GM19372 (cell line): ENCODE data around the gene UBR3.
A peak's percentile ranks its signal among the peaks of the same experiment; 100 is the strongest.
"Not testable (repeated sequence)": the region's sequence is repeated elsewhere in the genome, so short reads cannot be mapped to it uniquely, and the experiment has no call there.

Experiments used
- ATAC-seq: cut with Tn5 transposase; IDR thresholded peaks from one replicate; pipeline ENCODE4 v1.9.1; 2021; ENCODE audit warnings: mild to moderate bottlenecking, low read depth, moderate library complexity; ENCODE audit not compliant: unreplicated experiment

Gene UBR3, protein sequence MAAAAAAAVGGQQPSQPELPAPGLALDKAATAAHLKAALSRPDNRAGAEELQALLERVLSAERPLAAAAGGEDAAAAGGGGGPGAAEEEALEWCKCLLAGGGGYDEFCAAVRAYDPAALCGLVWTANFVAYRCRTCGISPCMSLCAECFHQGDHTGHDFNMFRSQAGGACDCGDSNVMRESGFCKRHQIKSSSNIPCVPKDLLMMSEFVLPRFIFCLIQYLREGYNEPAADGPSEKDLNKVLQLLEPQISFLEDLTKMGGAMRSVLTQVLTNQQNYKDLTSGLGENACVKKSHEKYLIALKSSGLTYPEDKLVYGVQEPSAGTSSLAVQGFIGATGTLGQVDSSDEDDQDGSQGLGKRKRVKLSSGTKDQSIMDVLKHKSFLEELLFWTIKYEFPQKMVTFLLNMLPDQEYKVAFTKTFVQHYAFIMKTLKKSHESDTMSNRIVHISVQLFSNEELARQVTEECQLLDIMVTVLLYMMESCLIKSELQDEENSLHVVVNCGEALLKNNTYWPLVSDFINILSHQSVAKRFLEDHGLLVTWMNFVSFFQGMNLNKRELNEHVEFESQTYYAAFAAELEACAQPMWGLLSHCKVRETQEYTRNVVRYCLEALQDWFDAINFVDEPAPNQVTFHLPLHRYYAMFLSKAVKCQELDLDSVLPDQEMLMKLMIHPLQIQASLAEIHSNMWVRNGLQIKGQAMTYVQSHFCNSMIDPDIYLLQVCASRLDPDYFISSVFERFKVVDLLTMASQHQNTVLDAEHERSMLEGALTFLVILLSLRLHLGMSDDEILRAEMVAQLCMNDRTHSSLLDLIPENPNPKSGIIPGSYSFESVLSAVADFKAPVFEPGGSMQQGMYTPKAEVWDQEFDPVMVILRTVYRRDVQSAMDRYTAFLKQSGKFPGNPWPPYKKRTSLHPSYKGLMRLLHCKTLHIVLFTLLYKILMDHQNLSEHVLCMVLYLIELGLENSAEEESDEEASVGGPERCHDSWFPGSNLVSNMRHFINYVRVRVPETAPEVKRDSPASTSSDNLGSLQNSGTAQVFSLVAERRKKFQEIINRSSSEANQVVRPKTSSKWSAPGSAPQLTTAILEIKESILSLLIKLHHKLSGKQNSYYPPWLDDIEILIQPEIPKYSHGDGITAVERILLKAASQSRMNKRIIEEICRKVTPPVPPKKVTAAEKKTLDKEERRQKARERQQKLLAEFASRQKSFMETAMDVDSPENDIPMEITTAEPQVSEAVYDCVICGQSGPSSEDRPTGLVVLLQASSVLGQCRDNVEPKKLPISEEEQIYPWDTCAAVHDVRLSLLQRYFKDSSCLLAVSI (N-terminal part only)

DNA sequence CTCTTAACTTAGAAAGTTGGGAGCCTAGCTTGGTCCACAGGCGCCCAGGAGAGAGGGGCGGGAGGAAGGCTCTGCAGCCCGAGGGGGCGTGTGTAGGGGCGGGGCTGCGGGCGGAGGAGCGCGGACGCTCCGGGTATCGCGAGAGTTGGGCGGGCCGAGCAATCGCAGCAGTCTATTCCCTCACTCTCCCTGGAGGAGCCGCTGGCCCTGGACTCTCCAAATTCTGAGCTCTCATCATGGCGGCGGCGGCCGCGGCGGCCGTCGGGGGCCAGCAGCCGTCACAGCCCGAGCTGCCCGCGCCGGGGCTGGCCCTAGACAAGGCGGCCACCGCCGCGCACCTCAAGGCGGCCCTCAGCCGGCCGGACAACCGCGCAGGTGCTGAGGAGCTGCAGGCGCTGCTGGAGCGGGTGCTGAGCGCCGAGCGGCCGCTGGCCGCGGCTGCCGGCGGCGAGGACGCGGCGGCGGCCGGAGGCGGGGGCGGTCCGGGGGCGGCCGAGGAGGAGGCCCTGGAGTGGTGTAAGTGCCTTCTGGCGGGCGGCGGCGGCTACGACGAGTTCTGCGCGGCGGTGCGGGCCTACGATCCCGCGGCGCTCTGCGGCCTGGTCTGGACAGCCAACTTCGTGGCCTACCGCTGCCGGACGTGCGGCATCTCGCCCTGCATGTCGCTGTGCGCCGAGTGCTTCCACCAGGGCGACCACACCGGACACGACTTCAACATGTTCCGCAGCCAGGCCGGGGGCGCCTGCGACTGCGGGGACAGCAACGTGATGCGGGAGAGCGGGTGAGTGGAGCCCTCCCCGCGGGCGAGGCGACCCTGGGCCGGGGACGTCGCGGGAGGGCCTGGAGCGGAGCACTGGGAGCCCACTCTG is at the start of gene UBR3:
TSS of gene UBR3 (plus strand) at position 183 of the 869 bp plus-strand sequence. CDS start at position 237, 54 bp downstream.
- peak; percentile 70 for ATAC-seq

DNA sequence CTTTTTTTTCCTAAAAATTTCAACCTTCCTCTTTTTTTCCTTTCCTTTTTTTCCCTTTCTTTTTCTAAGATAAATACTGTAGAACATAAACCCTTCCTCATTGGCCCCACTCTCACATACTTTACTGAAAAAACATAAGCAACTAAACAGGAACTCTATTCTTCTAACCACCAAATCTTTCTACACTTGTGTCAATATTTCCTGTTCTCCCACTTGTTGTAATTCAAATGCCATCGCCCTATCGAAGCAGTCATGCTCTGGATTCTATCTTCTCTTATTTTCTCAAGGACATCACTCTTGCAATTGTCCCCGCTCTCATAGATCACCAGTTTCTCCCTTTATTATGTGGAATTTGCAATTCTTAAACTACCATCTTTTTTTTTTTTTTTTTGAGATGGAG is 48.8 kb upstream of the UBR3 start:
- ATAC-seq, result no peak

DNA sequence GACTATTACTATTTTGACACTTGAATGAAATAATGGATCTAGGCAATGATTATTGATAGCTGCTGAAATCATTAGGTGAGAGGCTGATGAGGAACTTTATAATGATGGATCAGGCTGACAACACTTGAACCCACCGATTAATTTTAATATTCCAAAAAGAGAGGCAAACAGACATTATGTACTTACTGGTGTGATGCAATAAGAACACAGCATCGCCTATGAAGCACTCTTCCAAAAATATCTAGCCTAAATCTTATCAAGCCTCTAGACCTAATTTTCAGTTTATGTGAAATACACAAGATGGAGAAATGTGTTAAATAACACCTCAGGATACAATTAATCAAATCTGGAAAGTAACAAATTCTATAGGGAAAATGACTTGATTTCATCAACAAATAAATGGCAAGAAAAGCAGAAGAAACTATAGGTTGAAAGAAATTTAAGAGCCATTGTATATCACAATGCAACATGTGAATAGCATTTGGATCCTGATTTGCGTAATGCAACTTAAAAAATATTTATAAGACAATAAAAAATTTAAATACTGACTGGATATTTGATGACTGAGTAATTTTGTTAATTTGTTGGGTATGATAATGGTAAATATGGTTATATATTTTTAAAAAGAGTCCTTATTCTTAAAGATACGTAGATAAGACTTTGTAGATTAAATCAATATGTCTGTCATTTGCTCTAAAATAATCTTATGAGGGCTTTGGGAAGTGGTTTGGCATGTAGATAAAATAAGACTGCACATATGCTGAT is 45.8 kb upstream of the UBR3 start:
- ATAC-seq, result no peak

DNA sequence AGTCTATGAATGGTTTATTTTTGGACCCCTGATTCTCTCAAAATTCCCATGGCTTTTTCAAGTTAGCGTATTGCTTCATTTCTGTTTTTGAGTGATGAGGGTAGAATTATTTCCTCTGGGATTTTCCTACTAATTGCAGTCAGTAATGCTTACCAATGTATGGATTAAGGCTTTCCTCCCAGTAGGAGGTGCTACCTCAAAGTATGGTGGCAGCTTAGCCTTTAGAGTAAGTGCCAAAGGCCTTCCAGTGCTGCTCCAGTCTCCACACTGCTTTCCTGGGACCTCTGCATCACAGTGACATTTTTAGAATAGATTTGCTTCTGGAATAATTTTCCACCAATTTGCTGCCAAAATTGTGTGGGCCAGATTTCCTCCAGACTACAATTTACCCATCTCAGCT is 44.7 kb upstream of the UBR3 start:
- ATAC-seq, result no peak

DNA sequence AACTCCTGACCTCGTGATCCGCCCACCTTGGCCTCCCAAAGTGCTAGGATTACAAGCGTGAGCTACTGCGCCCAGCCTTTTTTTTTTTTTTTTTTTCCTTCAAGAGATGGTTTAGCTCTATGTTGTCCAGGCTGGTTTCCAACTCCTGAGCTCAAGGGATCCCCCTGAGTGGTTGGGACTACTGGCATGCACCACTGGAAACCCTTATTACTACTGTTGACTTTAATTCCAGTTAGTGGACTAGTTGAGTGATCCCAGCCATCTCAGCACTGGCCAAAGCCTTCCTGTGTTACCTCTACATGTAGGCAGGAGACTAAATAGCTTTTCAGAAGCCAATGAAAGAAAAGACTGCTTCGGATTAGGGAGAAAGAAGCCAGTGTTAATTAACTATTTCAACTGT is 36.7 kb upstream of the UBR3 start:
- ATAC-seq, result no peak

DNA sequence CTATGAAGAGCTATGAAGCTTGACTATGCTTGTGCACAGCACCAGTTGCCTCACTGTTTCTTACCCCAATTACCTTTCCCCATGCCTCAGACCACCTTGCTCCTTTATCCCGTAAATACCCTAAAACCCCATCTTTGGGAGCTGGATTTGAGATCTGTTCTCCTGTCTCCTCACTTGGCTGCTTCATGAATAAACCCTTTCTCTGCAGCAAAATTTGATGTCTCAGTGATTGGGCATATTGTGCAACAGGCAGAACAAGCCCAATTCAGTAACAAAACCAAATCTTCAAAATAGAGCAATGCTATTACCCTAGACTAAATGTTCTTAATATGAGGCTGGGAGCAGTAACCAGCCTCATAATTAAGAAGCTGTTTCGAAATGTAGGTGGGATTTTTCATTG is 32.1 kb upstream of the UBR3 start:
- no peak for ATAC-seq

DNA sequence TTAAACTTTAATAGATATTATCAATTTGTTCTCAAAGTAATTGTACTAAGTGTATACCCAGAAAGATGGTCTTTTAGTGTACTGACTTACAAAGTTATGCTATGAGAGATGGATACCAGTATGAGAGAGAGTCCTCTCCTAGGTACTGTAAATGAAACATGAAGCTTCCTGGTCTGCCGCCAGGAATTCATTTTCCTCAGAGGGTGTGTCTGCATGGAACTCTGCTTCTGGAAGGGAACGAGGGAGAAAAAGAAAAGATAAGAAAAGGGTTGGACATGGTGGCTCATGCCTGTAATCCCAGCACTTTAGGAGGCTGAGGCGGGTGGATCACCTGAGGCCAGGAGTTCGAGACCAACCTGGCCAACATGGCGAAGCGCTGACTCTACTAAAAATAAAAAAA is 30.8 kb upstream of the UBR3 start:
- no peak for ATAC-seq

DNA sequence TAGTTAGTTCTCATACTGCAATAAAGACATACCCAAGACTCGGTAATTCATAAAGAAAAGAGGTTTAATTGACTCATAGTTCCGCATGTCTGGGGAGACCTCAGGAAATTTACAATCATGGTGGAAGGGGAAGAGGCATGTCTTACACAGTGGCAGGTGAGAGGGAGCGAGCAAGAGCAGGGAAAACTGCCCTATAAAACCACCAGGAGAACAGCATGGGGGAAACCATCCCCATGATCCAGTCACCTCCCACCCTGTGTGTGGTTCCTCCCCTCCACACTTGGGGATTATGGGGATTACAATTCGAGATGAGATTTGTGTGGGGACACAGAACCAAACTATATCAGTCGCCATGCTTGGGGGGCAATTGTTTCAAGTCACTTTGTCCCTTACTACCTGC is 29.7 kb upstream of the UBR3 start:
- ATAC-seq, result no peak

DNA sequence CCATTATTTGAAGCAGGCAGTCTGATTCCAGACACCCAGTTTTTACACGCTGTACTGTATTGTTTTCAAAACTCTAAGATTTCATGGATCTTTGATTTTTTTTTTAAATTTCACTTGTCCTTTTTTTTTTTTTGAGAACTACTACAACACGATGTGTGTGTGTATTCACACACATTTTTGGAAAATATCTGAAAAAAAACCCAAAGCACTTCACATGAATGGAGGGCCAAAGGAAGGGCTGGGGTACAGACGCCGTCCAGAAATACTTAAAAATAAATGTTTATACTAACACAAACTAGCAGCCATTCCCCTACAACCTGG is 28.9 kb upstream of the UBR3 start:
- ATAC-seq, result no peak

DNA sequence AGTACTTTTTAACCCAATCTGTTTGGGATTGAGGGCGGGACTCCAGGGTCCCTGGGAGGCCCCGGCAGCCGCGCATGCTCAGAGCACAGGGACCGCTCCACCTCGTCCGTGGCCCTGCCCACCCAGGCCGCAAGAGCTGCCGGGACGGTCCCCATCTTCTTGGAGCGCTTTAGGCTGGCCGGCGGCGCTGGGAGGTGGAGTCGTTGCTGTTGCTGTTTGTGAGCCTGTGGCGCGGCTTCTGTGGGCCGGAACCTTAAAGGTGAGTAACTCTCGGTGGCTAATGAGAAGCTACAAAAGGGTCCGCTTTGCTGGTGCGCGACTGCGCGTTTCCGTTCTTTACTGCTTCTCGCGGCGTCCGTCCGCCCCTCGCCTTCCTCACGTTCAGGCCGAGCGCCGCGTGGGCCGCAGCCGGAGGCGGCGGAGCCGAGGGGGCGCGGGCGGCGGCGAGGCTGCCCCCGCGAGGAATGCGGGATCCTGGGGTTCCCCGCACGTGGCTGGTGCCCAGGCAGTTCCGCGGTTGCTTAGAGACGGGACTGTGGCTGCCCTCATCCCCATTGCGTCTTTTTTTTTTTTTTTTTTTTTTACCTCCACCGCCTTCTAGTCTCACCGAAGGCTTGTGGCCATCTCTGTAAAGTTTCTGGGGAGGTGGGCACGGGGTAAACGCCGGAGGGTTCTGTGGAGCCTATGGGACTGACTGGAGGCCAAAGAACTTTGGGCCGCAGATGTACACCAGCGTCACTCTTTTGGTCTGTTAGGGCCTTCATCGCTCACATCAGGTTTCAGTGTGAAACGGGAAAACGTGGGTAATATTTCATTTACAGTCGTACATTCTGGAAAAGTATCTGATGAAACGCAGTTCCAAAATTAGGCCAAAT is 28.3 kb upstream of the UBR3 start, which contains the start of gene SSB:
TSS of gene SSB (plus strand) at position 154 of the 875 bp plus-strand sequence. CDS start 2,090 bp downstream, outside the sequence.
- ATAC-seq, result peak; percentile 95

DNA sequence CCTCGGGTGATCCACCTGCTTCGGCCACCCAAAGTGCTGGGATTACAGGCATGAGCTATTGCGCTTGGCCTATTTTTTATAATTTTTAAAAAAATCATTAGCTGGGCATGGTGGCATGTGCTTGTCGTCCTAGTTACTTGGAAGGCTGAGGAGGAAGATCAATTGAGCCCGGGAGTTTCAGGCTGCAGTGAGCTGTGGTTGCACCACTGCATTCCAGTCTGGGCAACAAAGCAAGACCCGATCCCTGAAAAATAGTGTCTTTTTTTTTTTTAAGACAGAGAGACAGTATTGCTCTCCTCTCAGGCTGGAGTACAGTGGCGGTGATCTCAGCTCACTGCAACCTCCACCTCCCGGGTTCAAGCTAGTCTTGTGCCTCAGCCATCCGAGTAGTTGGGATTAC is 23.8 kb upstream of the UBR3 start:
- ATAC-seq, result no peak

DNA sequence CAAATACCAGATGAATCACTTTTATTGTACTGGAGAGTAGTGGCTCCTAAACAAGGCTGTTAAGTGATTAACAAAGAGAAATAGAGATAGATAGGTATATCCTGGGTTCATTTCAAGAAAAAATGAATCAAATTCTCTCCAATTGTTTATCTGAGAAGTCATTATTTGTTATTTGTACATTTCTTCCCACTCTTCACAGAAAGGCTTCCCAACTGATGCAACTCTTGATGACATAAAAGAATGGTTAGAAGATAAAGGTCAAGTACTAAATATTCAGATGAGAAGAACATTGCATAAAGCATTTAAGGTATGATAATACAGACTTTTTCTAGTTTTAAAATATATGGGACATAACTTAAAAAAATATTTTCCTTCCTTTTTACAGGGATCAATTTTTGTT is 20.7 kb upstream of the UBR3 start:
- ATAC-seq, result no peak

DNA sequence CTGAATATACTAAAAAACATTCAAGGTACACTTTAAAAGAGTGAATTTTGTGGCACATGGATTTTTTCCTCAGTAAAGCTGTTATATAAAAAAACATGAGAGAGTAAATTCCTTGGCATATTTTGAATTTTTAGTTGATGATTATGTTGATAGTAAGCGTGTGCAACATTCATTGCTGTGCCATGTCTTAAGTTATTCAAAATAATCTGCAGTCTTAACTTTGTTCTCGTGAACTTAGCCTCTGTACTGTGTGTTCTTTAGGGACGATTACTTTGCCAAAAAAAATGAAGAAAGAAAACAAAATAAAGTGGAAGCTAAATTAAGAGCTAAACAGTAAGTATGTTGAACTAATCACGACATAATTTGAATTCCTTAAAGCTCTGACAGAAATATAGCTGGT is 19.0 kb upstream of the UBR3 start:
- ATAC-seq, result no peak

DNA sequence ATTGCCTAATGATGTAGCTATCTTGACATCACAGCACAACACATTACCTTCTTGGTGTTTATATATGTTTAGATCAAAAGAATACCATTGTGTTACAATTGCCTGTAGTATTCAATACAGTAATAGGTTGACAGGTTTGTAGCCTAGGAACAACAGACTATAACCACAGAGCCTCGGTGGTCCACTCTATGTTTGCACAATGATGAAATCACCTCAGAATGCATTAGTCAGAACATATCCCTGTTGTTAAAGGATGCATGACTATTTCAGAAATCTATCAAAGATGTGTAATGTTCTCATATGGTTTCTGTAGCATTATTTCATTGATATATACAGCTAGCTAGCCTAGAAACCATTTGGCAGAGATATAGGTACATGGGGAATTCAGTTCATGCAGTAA is 11.4 kb upstream of the UBR3 start:
- ATAC-seq, result no peak

DNA sequence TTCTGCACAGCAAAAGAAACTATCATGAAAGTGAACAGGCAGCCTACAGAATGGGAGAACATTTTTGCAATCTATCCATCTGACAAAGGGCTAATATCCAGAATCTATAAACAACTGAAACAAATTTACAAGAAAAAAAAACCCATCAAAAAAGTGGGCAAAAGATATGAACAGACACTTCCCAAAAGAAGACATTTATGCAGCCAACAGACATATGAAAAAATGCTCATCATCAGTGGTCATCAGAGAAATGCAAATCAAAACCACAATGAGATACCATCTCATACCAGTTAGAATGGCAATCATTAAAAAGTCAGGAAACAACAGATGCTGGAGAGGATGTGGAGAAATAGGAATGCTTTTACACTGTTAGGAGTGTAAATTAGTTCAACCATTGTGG is 10.3 kb upstream of the UBR3 start:
- ATAC-seq, result not testable (repeated sequence)

DNA sequence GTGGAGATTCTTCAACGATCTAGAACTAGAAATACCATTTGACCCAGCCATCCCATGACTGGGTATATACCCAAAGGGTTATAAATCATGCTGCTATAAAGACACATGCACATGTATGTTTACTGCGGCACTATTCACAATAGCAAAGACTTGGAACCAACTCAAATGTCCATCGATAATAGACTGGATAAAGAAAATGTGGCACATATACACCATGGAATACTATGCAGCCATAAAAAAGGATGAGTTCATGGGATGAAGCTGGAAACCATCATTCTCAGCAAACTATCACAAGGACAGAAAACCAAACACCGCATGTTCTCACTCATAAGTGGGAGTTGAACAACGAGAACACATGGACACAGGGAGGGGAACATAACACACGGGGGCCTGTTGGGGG is 9.9 kb upstream of the UBR3 start:
- ATAC-seq, result not testable (repeated sequence)

DNA sequence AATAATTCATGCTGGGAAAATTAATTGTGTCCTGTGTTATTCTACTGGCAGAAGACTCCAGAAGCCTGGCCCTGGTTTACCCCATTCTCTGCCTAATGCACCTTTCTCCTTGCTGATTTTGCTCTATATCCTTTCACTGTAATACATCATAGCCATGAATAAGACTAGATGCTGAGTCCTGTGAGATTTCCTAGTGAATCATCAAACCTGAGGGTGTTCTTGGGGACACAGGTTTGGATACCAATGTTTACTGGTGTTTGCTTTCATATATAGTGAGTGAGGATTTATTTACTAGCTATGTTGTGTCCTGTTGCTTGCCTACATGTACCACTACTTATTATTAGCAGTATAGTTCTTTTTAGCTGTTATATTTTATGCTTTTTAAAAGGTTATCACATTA is 9.0 kb upstream of the UBR3 start:
- ATAC-seq, result no peak

DNA sequence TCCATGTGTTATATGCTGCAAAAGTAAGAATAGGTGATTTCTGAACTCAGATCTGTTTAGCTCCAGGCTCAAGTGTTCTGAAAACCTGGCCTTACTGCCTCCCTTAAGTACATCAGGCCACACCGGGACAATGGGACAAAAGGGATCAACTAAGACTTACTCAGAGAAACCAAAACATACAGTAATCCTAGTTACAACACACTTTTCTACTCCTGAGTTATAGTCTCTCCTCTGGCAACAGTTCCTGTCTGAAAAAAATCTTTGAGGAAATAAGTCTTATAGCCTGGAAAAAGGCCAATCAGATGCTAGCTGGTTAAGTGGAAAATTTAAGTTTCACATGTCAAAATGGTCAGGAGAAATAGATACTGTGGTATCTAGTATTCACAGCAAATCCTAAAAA is 8.1 kb upstream of the UBR3 start:
- ATAC-seq, result no peak
